ENCODE data around the gene MYO9B.
A peak's percentile ranks its signal among the peaks of the same experiment; 100 is the strongest.
"Not testable (repeated sequence)": the region's sequence is repeated elsewhere in the genome, so short reads cannot be mapped to it uniquely, and the experiment has no call there.

The MYO9B gene

GRCh38 chr19:17079710-17080439 lies 4.3 kb downstream of the MYO9B start:
- H3K9ac ChIP-seq (ENCODE audit: low read depth, low read length) = peak overlapping the region; percentile 52; the same call in 1 of the 2 replicates
- H3K36me3 ChIP-seq (ENCODE audit: insufficient read depth, low read depth, low read length) = no peaks in the 10 kb centered on the region

DNA sequence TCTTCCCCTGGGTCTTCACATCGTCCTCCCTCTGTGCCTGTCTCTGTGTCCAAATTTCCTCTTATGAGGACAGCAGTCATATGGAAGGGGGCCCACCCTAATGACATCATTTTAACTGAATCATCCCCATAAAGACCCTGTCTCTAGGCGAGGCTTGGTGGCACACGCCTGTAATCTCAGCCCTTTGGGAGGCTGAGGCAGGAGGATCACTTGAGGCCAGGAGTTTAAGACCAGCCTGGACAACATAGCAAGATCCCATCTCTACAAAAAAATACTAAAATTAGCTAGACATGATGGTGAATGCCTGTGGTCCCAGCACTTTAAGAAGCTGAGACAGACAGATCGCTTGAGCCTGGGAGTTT lies 4.8 kb downstream of the MYO9B start:
- Histone ChIP-seq H3K9ac (ENCODE audit: low read depth, low read length) (no peak overlapping the region), H3K9me3 (ENCODE audit: insufficient read depth, low read depth, low read length) (no peaks in the 10 kb centered on the region), H3K27ac (ENCODE audit: low read length) (no peak overlapping the region), H3K27me3 (ENCODE audit: insufficient read depth, low read length) (no peaks in the 10 kb centered on the region), H3K4me1 (ENCODE audit: insufficient read depth, low read length) (peaks cover 4% of the 10 kb centered on the region; the same call in 1 of the 2 replicates), H3K36me3 (ENCODE audit: insufficient read depth, low read depth, low read length) (no peaks in the 10 kb centered on the region), H3K4me3 (ENCODE audit: low read length) (no peak overlapping the region)

More at GRCh38 chr19:17079710-17080439, 4.3 kb downstream of the MYO9B start:
- Histone ChIP-seq H3K4me3 (ENCODE audit: low read length) (peak overlapping the region; percentile 32; the same call in 1 of the 2 replicates), H3K4me1 (ENCODE audit: insufficient read depth, low read length) (peaks cover 4% of the 10 kb centered on the region; the same call in 1 of the 2 replicates), H3K27ac (ENCODE audit: low read length) (no peak overlapping the region), H3K9me3 (ENCODE audit: insufficient read depth, low read depth, low read length) (no peaks in the 10 kb centered on the region), H3K27me3 (ENCODE audit: insufficient read depth, low read length) (no peaks in the 10 kb centered on the region)

DNA sequence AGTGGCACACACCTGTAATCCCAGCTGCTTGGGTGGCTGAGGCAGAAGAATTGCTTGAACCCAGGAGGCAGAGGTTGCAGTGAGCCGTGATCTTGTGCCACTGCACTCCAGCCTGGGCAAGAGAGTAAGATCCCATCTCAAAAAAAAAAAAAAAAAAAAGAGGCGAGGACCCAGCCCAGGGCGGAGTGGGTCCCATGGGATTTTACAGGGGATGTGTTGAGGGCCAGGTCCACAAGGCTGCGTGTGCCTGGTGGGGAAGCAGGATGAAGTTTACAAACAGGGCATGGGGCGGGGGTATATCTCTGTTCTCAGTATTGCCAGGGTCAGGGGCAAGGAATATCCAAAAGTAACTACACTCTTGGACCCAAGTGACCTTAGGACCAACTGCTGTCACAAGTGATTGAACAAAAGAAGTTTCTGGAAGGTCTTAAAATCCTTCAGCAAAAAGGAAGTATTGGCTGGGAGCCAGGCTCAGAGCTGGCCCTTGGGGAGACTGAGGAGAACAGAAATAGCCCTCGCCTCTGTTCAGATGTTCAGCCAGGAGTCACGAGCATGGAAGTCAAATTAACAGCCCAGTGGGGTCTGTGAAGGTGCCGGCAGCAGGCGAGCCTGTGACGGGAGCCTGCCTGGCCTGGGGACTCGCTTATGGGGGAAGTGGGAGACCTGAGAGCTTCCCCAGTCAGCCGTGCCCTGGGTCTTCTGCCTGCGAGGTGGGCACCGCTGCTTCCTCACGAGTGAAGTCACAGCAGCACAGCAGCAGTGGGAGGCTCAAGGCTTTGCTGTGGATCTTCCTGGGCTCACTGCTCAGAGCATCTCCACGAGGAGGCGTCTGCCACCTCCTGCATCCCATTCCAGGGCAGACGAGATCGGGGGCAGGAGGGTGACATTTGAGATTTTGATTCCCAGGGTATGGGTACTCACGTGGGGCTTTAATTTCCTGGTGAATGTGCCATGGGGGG lies 6.4 kb downstream of the MYO9B start:
- H3K4me3 ChIP-seq (ENCODE audit: low read length) = no peak overlapping the region
- H3K9ac ChIP-seq (ENCODE audit: low read depth, low read length) = no peak overlapping the region
- peaks cover 4% of the 10 kb centered on the region; the same call in 1 of the 2 replicates for H3K4me1 ChIP-seq (ENCODE audit: insufficient read depth, low read length)
- H3K36me3 ChIP-seq (ENCODE audit: insufficient read depth, low read depth, low read length) = peaks cover 3% of the 10 kb centered on the region; the same call in 1 of the 2 replicates
- no peak overlapping the region for H3K27ac ChIP-seq (ENCODE audit: low read length)
- H3K9me3 ChIP-seq (ENCODE audit: insufficient read depth, low read depth, low read length) = no peaks in the 10 kb centered on the region
- H3K27me3 ChIP-seq (ENCODE audit: insufficient read depth, low read length) = no peaks in the 10 kb centered on the region

DNA sequence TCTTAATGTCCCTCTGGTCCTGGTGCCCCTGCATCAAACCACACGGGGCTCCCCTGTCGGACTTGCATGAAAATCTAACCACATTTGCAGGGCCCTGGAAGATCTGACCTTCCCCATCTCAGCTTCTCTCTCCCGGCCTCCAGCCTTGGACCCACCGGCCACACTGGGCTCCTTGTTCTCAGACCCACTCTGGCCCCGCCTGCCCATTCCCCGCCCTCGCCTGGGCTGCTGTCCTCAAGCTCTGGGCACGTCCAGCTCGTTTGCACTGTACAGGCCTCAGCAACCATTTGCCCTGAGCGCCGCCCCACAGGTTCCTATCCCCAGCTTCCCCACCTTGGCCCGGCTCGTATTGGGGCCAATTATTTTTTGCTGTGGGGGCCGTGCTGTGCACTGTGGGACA lies 10.5 kb downstream of the MYO9B start:
- Histone ChIP-seq H3K36me3 (ENCODE audit: insufficient read depth, low read depth, low read length) (peaks cover 4% of the 10 kb centered on the region; the same call in 1 of the 2 replicates), H3K27ac (ENCODE audit: low read length) (no peak overlapping the region), H3K4me3 (ENCODE audit: low read length) (no peak overlapping the region), H3K9ac (ENCODE audit: low read depth, low read length) (no peak overlapping the region), H3K4me1 (ENCODE audit: insufficient read depth, low read length) (no peaks in the 10 kb centered on the region), H3K9me3 (ENCODE audit: insufficient read depth, low read depth, low read length) (no peaks in the 10 kb centered on the region), H3K27me3 (ENCODE audit: insufficient read depth, low read length) (no peaks in the 10 kb centered on the region)

DNA sequence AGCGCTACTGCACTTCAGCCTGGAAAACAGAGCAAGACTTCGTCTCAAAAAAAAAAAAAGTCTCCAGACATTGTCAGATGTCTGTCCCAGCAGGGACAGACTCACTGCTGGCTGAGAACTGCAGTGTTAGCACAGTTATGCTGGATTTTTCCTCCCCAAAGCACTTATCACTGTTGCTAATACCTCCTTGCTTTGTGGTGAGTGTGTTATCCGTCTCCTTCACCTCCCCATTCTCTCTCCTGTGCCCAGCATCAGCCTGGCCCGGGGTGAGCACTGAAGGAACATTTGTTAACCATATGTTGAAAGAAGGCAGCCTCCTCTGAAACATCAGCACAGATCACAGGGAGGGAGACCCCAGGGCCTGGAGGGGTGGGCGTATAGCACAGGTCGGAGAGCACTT lies 11.3 kb downstream of the MYO9B start:
- H3K9ac ChIP-seq (ENCODE audit: low read depth, low read length) = no peak overlapping the region
- H3K27ac ChIP-seq (ENCODE audit: low read length) = no peak overlapping the region
- H3K9me3 ChIP-seq (ENCODE audit: insufficient read depth, low read depth, low read length) = no peaks in the 10 kb centered on the region
- no peaks in the 10 kb centered on the region for H3K27me3 ChIP-seq (ENCODE audit: insufficient read depth, low read length)
- H3K36me3 ChIP-seq (ENCODE audit: insufficient read depth, low read depth, low read length) = peaks cover 4% of the 10 kb centered on the region; the same call in 1 of the 2 replicates
- no peaks in the 10 kb centered on the region for H3K4me1 ChIP-seq (ENCODE audit: insufficient read depth, low read length)
- no peak overlapping the region for H3K4me3 ChIP-seq (ENCODE audit: low read length)

- no peaks in the 10 kb centered on the region for H3K9me3 ChIP-seq (ENCODE audit: insufficient read depth, low read depth, low read length)
- H3K27me3 ChIP-seq (ENCODE audit: insufficient read depth, low read length) = no peaks in the 10 kb centered on the region
- H3K4me1 ChIP-seq (ENCODE audit: insufficient read depth, low read length) = no peaks in the 10 kb centered on the region
- no peak overlapping the region for H3K4me3 ChIP-seq (ENCODE audit: low read length)
- peaks cover 4% of the 10 kb centered on the region; the same call in 1 of the 2 replicates for H3K36me3 ChIP-seq (ENCODE audit: insufficient read depth, low read depth, low read length)
- no peak overlapping the region for H3K9ac ChIP-seq (ENCODE audit: low read depth, low read length)
- H3K27ac ChIP-seq (ENCODE audit: low read length) = no peak overlapping the region
These were observed 13.0 kb downstream of the MYO9B start for GRCh38 chr19:17088552-17088951.

GRCh38 chr19:17090583-17090982 lies 15.0 kb downstream of the MYO9B start:
- Histone ChIP-seq H3K4me1 (ENCODE audit: insufficient read depth, low read length) (no peaks in the 10 kb centered on the region), H3K9ac (ENCODE audit: low read depth, low read length) (no peak overlapping the region), H3K27me3 (ENCODE audit: insufficient read depth, low read length) (no peaks in the 10 kb centered on the region), H3K4me3 (ENCODE audit: low read length) (no peak overlapping the region), H3K27ac (ENCODE audit: low read length) (no peak overlapping the region), H3K9me3 (ENCODE audit: insufficient read depth, low read depth, low read length) (no peaks in the 10 kb centered on the region), H3K36me3 (ENCODE audit: insufficient read depth, low read depth, low read length) (peaks cover 4% of the 10 kb centered on the region; the same call in 1 of the 2 replicates)

DNA sequence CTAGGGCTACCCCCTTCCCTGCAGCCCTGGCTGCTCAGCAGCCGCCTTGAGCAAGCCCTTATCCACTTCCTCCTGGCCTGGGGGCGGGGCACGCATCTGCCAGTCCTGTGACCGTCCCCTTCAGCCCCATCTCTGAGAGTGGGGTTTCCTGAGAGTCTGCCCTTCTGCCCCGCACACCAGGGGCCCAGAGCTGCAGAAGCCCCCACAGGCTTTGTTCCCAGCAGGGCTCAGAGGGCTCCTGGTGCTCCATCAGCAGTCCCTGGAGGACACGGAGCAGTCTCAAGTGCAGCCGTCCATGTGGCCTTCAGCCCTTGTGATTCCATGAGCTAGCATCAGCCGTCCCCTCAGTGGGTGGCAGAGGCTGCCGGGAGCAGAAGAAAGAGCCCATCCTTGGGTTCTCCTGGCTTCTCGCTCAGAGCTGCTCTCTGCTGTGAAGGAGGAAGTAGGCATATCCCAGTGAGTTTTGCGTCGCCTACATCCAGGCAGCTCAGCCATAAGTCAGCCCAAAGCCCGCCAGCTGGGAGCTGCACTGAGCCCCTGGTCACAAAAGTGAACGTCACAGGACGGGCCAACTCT lies 16.3 kb downstream of the MYO9B start:
- H3K9me3 ChIP-seq (ENCODE audit: insufficient read depth, low read depth, low read length) = no peaks in the 10 kb centered on the region
- H3K36me3 ChIP-seq (ENCODE audit: insufficient read depth, low read depth, low read length) = peaks cover 2% of the 10 kb centered on the region; the same call in 1 of the 2 replicates
- no peak overlapping the region for H3K27ac ChIP-seq (ENCODE audit: low read length)
- no peak overlapping the region for H3K4me3 ChIP-seq (ENCODE audit: low read length)
- no peaks in the 10 kb centered on the region for H3K27me3 ChIP-seq (ENCODE audit: insufficient read depth, low read length)
- no peaks in the 10 kb centered on the region for H3K4me1 ChIP-seq (ENCODE audit: insufficient read depth, low read length)
- no peak overlapping the region for H3K9ac ChIP-seq (ENCODE audit: low read depth, low read length)

GRCh38 chr19:17092696-17093095 lies 17.1 kb downstream of the MYO9B start:
- no peaks in the 10 kb centered on the region for H3K27me3 ChIP-seq (ENCODE audit: insufficient read depth, low read length)
- H3K27ac ChIP-seq (ENCODE audit: low read length) = no peak overlapping the region
- no peak overlapping the region for H3K9ac ChIP-seq (ENCODE audit: low read depth, low read length)
- no peaks in the 10 kb centered on the region for H3K9me3 ChIP-seq (ENCODE audit: insufficient read depth, low read depth, low read length)
- no peak overlapping the region for H3K4me3 ChIP-seq (ENCODE audit: low read length)
- no peaks in the 10 kb centered on the region for H3K36me3 ChIP-seq (ENCODE audit: insufficient read depth, low read depth, low read length)
- no peaks in the 10 kb centered on the region for H3K4me1 ChIP-seq (ENCODE audit: insufficient read depth, low read length)

GRCh38 chr19:17094694-17095093 lies 19.1 kb downstream of the MYO9B start:
- H3K27ac ChIP-seq (ENCODE audit: low read length); H3K9ac ChIP-seq (ENCODE audit: low read depth, low read length); H3K36me3 ChIP-seq (ENCODE audit: insufficient read depth, low read depth, low read length); H3K9me3 ChIP-seq (ENCODE audit: insufficient read depth, low read depth, low read length); H3K27me3 ChIP-seq (ENCODE audit: insufficient read depth, low read length); H3K4me1 ChIP-seq (ENCODE audit: insufficient read depth, low read length); H3K4me3 ChIP-seq (ENCODE audit: low read length): not testable (repeated sequence)

DNA sequence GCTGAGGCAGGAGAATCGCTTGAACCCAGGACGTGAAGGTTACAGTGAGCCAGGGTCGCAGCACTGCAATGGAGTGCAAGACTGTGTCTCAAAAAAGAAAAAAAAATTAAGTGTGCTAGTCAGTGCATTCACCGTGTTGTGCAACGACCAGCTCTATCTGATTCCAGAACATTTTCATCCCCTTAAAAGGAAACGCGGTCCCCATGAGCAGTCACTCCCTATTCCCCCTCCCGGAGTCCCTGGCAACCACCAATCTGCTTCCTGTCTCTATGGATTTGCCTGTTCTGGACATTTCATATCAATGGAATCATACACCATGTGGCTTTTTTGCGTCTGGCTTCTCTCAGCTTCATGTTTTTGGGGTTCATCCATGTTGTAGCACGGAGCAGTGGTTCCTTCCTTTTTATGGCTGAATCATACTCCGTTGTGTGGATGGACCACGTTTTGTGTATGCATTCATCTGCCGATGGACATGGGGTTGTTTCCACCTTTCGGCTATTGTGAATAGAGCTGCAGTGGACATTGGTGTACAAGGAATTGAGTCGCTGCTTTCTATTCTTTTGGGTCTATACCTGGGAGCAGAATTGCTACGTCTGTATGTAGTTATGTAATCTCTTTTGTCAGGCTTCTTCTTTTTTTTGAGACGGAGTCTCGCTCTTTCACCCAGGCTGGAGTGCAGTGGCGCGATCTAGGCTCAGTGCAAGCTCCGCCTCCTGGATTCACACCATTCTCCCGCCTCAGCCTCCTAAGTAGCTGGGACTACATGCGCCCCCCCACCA lies 19.8 kb downstream of the MYO9B start:
- Histone ChIP-seq H3K9me3 (ENCODE audit: insufficient read depth, low read depth, low read length) (no peaks in the 10 kb centered on the region), H3K27ac (ENCODE audit: low read length) (no peak overlapping the region), H3K27me3 (ENCODE audit: insufficient read depth, low read length) (no peaks in the 10 kb centered on the region), H3K9ac (ENCODE audit: low read depth, low read length) (no peak overlapping the region), H3K4me1 (ENCODE audit: insufficient read depth, low read length) (no peaks in the 10 kb centered on the region), H3K36me3 (ENCODE audit: insufficient read depth, low read depth, low read length) (no peaks in the 10 kb centered on the region), H3K4me3 (ENCODE audit: low read length) (no peak overlapping the region)

Measured in iPS-20b (cell line).